ENCODE measurements around the gene MRC2.
"Not testable (repeated sequence)": the region's sequence is repeated elsewhere in the genome, so short reads cannot be mapped to it uniquely, and the experiment has no call there.

MRC2 gene

GRCh38 chr17:62627219-62627903 is at the start of gene MRC2:
MRC2 (plus strand) TSS chr17:62627670; CDS start chr17:62627803, 133 bp downstream.
- DNase-seq: peak in 10 of 56 donors; percentile 16 to 59 (median 28)

DNA sequence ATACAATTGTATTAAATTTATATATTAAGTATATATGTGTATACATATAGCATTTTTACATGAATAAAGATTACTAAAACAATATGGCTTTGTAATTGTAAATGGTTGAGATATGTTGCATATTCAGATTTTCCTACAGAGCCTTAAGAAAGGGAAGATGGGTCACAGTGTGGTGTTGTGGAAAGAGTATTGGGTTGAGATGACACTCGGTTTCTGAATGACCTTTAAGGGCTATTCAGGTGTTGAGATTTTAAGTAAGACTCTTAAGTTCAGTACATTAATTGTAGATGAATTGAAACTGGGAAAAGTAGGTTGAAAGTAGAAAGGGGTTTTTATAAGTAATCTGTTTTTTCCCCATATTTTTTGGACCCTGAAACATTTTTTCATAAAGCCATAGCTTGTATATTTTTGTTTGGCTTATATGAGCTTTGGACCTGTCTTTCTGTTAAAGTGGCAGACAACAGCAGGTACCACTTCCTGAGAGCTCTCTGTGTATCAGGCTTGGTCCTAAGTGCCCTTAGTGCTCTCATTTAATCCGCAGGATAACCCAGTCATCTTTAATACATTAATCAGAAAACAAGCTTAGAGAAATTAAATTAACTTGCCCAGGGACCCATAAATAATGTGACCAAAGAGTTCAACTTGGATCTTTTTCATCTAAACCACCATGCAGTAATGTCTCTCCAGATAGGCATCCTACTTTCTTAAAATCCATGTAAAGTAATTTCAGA is 48.5 kb upstream of the MRC2 start:
- no peak for DNase-seq

GRCh38 chr17:62580947-62581346 is 46.5 kb upstream of the MRC2 start:
- DNase-seq: no peak

DNA sequence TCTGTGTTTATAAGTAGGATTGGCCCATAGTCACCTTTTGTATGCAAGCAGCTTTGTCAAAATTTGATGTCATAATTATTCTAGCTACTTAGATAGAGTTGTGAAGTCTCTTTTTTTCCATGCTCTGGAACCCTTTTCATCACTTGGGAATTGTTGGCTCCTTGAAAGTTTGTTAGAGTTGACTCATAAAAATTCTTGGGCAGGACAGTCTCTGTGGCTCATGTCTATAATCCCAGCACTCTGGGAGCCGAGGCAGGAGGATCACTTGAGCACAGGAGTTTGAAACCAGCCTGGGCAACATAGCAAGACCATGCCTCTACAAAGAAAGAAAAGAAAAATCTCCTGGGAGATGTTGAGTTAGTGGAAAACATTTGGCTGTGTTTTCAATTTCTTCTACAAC is 45.7 kb upstream of the MRC2 start:
- no peak for DNase-seq

GRCh38 chr17:62587554-62587953 is 39.9 kb upstream of the MRC2 start:
- DNase-seq: no peak

- no peak for DNase-seq
Measured at GRCh38 chr17:62588109-62588508, 39.4 kb upstream of the MRC2 start.

GRCh38 chr17:62591333-62591732 is 36.1 kb upstream of the MRC2 start:
- DNase-seq: no peak

DNA sequence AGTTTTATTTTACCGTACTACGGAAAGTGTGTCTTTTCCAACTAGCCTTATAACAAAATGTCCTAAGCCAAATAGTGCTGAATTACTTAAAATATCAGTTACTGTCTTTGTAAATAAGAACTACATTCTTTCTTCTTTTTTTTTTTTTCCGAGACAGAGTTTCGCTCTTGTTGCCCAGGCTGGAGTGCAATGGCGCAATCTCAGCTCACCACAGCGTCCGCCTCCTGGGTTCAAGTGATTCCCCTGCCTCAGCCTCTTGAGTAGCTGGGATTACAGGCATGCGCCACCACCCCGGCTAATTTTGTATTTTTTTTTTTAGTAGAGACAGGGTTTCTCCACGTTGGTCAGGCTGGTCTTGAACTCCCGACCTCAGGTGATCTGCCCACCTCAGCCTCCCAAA is 35.6 kb upstream of the MRC2 start:
- DNase-seq: not testable (repeated sequence)

GRCh38 chr17:62592341-62593099 is 35.0 kb upstream of the MRC2 start:
- DNase-seq: no peak

GRCh38 chr17:62595484-62595883 is 32.0 kb upstream of the MRC2 start:
- DNase-seq: no peak

DNA sequence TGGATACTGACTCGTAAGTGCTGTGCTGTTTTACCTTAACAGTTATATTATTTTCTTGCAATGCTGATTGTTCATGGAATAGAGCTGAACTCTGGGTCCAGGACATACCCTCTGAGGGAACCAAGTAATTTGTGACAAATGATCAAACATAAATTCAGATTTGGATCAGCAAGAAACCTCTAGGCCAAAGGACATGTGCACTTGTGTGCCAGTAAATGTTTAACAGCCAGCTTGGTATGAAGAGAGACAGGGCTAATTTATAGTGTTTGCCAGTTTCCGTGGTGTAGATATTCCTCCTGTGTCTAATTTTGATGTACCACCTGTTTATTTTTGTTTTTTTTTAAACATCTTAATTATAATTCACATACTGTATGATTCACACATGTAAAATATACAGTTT is 30.8 kb upstream of the MRC2 start:
- no peak for DNase-seq

DNA sequence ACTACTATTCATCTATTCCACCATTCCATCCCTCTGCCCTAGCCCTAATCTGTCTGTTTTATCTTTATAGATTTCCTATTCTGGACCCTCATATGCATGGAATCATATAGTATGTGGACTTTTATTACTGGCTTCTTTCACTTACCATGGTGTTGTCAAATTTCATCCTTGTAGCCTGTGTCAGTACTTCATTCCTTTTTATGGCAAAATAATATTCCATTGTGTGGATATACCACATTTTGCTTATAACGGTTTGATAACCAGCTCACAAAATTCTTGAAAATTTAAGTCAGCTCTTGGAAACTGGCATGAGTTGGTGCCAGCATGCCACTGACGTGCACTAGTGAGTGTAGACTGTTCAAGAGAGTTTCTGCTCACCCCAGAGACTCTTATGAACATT is 30.3 kb upstream of the MRC2 start:
- DNase-seq: no peak

GRCh38 chr17:62597920-62598319 is 29.6 kb upstream of the MRC2 start:
- no peak for DNase-seq

GRCh38 chr17:62599964-62600657 is 27.4 kb upstream of the MRC2 start:
- DNase-seq: no peak

- no peak for DNase-seq
Measured at GRCh38 chr17:62600805-62601204, 26.7 kb upstream of the MRC2 start.

- no peak for DNase-seq
Measured at GRCh38 chr17:62601471-62601870, 26.0 kb upstream of the MRC2 start.

- not testable (repeated sequence) for DNase-seq
Measured at GRCh38 chr17:62603783-62604182, 23.7 kb upstream of the MRC2 start.

DNA sequence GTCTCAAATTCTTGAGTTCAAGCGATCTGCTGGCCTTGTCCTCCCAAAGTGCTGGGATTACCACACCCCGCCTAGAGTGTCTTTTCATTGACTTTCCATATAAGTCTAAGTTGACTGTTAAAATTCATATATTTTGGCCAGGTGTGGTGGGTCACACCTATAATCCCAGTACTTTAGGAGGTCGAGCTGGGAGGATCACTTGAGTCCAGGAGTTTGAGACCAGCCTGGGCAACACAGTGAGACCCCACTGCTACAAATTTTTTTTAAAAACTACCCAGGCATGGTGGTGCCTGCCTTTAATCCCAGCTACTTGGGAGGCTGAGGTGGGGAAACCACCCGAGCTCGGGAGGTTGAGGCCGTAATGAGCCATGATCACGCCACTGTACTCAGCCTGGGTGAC is 21.9 kb upstream of the MRC2 start:
- no peak for DNase-seq

GRCh38 chr17:62611292-62611691 is 16.2 kb upstream of the MRC2 start:
- DNase-seq: no peak

DNA sequence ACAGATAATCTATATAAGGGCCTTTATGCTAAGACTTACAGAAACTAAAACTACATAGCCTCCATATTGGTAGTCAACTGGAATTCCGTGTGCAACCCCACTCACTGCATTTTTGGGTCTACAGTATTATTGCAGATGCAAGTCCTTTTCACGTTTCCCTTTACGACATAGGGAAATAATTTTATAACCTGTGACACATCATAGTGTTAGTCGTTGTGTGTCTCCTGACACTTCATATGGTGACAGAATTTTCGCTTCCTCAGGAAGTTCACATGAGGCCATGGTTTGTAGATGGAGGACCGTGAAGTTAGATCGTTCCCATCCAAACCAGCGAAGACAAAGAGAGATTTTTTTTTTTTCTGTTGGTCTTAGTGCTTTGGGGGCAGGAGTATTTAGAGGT is 15.7 kb upstream of the MRC2 start:
- DNase-seq: no peak

DNA sequence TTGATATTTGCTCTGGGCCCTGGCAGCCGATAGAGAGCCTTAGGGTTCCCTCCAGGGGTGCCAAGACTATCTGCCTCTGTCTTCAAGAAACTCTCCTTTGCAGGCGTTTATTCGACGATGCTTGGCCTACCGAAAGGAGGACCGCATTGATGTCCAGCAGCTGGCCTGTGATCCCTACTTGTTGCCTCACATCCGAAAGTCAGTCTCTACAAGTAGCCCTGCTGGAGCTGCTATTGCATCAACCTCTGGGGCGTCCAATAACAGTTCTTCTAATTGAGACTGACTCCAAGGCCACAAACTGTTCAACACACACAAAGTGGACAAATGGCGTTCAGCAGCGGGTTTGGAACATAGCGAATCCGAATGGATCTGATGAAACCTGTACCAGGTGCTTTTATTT is 15.2 kb upstream of the MRC2 start:
- not testable (repeated sequence) for DNase-seq

GRCh38 chr17:62613095-62613494 is 14.4 kb upstream of the MRC2 start:
- DNase-seq: not testable (repeated sequence)
